HG03196 (cell line): ENCODE measurements around the gene KIF1A.

ENCODE experiments used
- ATAC-seq: cut with Tn5 transposase; IDR thresholded peaks from one replicate; pipeline ENCODE4 v1.9.1; 2021; ENCODE audit not compliant: unreplicated experiment

The KIF1A gene

GRCh38 chr2:240769096-240769495 is 50.9 kb downstream of the KIF1A start:
- ATAC-seq = no peak

GRCh38 chr2:240768216-240768615 is 51.8 kb downstream of the KIF1A start:
- ATAC-seq = no peak

- no peak for ATAC-seq
Observed at GRCh38 chr2:240767341-240767740, 52.7 kb downstream of the KIF1A start.

GRCh38 chr2:240766072-240766471 is 53.9 kb downstream of the KIF1A start:
- ATAC-seq = no peak

GRCh38 chr2:240765007-240765406 is 55.0 kb downstream of the KIF1A start:
- no peak for ATAC-seq

- ATAC-seq = no peak
Observed at GRCh38 chr2:240764605-240765004, 55.4 kb downstream of the KIF1A start.

- no peak for ATAC-seq
Observed at GRCh38 chr2:240762971-240763370, 57.0 kb downstream of the KIF1A start.

GRCh38 chr2:240762249-240762648 is 57.8 kb downstream of the KIF1A start:
- no peak for ATAC-seq

GRCh38 chr2:240760576-240761246 is 59.3 kb downstream of the KIF1A start:
- ATAC-seq = no peak

GRCh38 chr2:240760121-240760520 is 59.9 kb downstream of the KIF1A start:
- no peak for ATAC-seq

GRCh38 chr2:240759459-240759858 is 60.6 kb downstream of the KIF1A start:
- ATAC-seq = no peak

GRCh38 chr2:240757086-240757614 is 62.9 kb downstream of the KIF1A start:
- no peak for ATAC-seq

- no peak for ATAC-seq
Observed at GRCh38 chr2:240752209-240752608, 67.8 kb downstream of the KIF1A start.

GRCh38 chr2:240750409-240750808 is 69.6 kb downstream of the KIF1A start:
- no peak for ATAC-seq

- no peak for ATAC-seq
Observed at GRCh38 chr2:240749516-240749915, 70.5 kb downstream of the KIF1A start.

GRCh38 chr2:240747256-240747655 is 72.8 kb downstream of the KIF1A start:
- no peak for ATAC-seq

- no peak for ATAC-seq
Observed at GRCh38 chr2:240746671-240747070, 73.3 kb downstream of the KIF1A start.

GRCh38 chr2:240745962-240746361 is 74.1 kb downstream of the KIF1A start:
- ATAC-seq = no peak

GRCh38 chr2:240745456-240745855 is 74.6 kb downstream of the KIF1A start:
- no peak for ATAC-seq

- ATAC-seq = no peak
Observed at GRCh38 chr2:240742602-240743095, 77.4 kb downstream of the KIF1A start.

- no peak for ATAC-seq
Observed at GRCh38 chr2:240741091-240741490, 78.9 kb downstream of the KIF1A start.

- ATAC-seq = no peak
Observed at GRCh38 chr2:240739797-240740196, 80.2 kb downstream of the KIF1A start.

- ATAC-seq = no peak
Observed at GRCh38 chr2:240737958-240738357, 82.1 kb downstream of the KIF1A start.
